GM12874 (cell line): ENCODE results near the gene SYT14.

Experiments used
- TF ChIP-seq, protein P1 (sequence below): IDR thresholded peaks from 2 replicates; pipeline ENCODE4 v1.5.1; 2011; ENCODE audit warnings: low read depth, mild to moderate bottlenecking, control low read depth, low read length, moderate library complexity; ENCODE audit not compliant: insufficient read depth

Gene SYT14

DNA sequence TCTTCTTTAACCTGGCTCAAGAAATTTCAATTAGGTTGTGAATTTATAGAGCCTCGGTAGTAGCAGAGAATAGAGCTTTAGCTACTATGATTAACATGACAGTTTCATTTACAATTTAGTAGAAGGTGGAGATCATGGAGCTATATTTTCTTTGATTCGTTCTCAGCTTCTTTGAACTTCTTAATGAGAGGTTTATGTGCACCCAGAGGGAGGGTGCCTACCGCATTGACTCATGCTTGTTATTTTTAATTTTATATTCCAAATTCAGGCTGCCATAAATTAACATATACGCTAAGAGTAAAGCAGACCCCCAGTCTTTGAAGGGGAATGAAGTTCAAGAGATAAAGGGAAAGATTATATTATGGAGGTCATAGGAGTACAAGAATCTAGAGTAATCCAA, 24.4 kb downstream of the SYT14 start:
- TF ChIP-seq, protein P1, sequence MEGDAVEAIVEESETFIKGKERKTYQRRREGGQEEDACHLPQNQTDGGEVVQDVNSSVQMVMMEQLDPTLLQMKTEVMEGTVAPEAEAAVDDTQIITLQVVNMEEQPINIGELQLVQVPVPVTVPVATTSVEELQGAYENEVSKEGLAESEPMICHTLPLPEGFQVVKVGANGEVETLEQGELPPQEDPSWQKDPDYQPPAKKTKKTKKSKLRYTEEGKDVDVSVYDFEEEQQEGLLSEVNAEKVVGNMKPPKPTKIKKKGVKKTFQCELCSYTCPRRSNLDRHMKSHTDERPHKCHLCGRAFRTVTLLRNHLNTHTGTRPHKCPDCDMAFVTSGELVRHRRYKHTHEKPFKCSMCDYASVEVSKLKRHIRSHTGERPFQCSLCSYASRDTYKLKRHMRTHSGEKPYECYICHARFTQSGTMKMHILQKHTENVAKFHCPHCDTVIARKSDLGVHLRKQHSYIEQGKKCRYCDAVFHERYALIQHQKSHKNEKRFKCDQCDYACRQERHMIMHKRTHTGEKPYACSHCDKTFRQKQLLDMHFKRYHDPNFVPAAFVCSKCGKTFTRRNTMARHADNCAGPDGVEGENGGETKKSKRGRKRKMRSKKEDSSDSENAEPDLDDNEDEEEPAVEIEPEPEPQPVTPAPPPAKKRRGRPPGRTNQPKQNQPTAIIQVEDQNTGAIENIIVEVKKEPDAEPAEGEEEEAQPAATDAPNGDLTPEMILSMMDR = no peak

DNA sequence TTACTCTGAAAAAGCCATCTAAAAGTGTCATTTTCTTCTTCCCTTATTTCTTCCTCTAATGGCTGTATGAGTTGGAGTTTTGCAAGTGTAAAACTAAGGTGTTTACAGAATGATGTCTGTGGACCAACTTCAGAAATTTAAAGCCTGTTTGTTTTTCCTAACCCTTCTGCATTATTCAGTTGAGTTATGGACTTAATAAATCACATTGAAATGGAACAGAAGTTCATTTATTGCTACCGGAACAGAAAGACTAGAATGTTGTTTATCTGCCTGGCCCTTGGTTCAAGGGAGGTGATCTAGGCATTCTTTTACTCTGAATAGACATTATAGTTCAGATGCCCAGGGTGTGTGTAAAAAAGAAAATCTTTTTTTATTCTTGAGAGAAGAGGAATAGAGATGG, 24.8 kb downstream of the SYT14 start:
- TF ChIP-seq, protein P1 = no peak

DNA sequence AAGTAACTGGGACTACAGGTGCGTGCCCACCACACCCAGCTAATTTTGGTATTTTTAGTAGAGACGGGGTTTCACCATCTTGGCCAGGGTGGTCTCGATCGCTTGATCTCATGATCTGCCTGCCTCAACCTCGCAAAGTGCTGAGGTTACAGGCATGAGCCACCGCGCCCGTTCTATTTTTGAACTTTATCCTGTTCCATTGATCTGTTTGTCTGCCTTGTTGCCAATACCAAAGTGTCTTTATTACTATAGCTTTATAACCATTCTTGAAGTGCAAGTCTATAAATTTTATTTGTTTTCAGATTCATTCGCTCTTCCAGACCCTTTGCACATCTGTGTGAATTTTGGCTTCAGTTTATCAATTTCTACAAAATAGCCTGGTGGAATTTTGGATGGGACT, 28.0 kb downstream of the SYT14 start:
- TF ChIP-seq, protein P1 = no peak

DNA sequence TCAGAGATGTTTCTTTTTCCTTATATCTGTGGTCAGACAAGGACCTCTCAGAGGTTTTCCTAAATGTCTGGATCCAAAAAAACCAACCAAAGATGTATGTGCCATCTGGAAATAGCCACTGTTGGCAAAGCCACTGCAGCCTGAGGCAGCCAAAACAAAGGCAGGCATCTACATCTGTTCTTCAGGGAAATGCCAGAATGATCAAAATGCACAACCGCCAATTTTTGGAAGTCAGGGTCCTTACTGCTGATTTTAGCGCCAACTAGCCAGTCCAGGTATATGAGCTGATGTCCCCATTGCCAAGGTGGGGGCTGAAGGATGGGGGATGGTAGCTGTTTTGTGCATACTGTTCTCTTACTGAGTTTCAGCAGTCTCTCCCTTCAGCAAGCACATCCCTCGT, 45.9 kb downstream of the SYT14 start:
- TF ChIP-seq, protein P1 = no peak

DNA sequence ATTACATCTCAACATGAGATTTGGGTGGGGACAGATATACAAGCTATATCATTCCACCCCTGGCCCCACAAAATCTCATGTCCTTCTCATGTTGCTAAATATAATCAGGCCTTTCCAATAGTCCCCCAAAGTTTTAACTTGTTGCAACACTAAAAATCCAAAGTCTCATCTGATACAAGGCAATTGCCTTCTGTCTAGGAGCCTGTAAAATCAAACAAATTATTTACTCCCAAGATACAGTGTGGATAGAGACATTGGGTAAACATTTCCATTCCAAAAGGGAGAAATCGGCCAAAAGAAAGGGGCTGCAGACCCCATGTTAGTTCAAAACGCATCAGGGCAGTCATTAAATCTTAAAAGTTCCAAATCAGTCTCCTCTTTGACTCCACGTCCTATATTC, 47.0 kb downstream of the SYT14 start:
- TF ChIP-seq, protein P1 = no peak

DNA sequence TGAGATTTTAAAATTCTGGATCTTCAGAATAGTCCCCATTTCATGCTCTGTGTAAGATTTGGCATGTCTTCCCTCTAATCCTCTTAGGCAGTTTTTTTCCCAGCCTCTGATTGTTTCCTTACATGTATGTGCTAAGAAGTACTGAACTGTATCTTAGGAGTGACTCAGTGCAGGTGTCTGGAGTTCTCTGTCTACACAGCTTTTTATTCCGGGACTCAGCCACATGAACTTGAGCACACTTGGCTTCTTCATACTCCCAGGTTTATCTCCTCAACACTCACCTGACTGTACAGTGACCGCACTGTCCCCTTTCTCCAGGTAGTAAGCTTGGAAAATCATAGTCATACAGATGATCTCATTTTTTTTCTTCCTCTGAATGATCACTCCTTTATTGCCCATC, 50.7 kb downstream of the SYT14 start:
- TF ChIP-seq, protein P1 = no peak

DNA sequence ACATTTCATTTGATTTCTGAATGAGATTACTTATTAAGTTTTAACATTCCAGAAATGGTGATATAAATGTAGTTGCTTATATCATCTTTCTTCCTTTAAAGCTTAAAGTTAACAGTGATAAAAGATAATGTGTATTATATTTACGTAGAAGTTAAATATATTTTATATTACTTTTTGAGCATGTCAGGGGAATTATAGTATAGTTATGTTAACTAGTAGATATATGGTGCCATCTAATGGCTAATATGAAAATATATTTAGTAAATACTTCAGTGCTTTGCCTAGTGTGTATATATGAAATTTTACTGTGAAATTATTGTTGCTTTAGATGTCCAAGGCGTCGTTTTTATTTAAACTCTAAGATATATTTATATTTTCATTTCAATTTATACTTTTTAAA, 51.5 kb downstream of the SYT14 start:
- TF ChIP-seq, protein P1 = no peak
